Measurements from ENCODE around the gene TXNRD2.

DNA sequence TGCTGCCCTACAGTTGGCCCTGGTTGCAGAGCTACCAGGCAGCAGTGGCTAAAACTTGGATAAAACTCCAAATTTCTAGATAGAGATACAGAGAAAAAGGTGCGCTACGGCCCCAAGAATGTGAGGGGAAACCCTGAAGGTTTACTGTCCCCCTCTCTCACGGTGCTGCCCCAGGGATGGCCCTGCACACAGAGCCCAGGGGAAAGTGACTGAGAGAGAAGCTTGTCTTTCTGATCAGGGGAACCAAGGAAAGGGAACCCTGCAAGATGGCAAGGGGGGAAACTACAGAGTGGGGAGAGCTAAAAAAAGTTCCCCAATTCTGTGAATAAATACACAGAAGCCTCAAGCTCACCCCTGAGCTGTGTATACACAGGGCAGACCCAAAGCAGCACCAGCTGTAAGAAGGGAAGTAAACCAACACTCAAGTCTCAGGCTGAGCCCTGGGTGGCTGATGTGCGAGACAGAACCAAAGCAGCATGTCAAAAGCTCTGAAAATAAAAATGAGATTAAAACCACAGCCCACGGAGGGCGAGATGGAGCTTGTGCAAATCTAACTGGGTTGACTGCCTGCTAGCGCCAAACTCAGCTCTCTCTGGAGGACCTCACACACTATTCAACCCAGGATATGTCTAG is 109.0 kb downstream of the TXNRD2 start:
- TF ChIP-seq GATA2 (IDR thresholded peaks at IDR 0.05; ENCODE audit: low read depth, low read length) = no peak
- no peak for TF ChIP-seq GATA3 (IDR thresholded peaks at IDR 0.05; ENCODE audit: low read depth, low read length)
